ENCODE results near the gene CCNY.

The CCNY gene

GRCh38 chr10:35304649-35305048 lies 31.7 kb upstream of the CCNY start:
- TF ChIP-seq, protein P1, sequence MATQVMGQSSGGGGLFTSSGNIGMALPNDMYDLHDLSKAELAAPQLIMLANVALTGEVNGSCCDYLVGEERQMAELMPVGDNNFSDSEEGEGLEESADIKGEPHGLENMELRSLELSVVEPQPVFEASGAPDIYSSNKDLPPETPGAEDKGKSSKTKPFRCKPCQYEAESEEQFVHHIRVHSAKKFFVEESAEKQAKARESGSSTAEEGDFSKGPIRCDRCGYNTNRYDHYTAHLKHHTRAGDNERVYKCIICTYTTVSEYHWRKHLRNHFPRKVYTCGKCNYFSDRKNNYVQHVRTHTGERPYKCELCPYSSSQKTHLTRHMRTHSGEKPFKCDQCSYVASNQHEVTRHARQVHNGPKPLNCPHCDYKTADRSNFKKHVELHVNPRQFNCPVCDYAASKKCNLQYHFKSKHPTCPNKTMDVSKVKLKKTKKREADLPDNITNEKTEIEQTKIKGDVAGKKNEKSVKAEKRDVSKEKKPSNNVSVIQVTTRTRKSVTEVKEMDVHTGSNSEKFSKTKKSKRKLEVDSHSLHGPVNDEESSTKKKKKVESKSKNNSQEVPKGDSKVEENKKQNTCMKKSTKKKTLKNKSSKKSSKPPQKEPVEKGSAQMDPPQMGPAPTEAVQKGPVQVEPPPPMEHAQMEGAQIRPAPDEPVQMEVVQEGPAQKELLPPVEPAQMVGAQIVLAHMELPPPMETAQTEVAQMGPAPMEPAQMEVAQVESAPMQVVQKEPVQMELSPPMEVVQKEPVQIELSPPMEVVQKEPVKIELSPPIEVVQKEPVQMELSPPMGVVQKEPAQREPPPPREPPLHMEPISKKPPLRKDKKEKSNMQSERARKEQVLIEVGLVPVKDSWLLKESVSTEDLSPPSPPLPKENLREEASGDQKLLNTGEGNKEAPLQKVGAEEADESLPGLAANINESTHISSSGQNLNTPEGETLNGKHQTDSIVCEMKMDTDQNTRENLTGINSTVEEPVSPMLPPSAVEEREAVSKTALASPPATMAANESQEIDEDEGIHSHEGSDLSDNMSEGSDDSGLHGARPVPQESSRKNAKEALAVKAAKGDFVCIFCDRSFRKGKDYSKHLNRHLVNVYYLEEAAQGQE (IDR thresholded peaks at IDR 0.05; ENCODE audit: insufficient read depth in 1 of 2, low read depth in 2 of 2, low read length in 2 of 2), result no peak
- TF ChIP-seq FOXP2 (optimal IDR thresholded peaks at IDR 0.05; ENCODE audit: borderline replicate concordance, extremely low read depth, extremely low read length, insufficient read depth) (no peak), TAF1 (IDR thresholded peaks at IDR 0.05; ENCODE audit: borderline replicate concordance, insufficient read depth, low read length) (no peak), SIN3A (IDR thresholded peaks at IDR 0.05; ENCODE audit: borderline replicate concordance, insufficient read depth, low read length) (no peak), POLR2AphosphoS5 (IDR thresholded peaks at IDR 0.05; ENCODE audit: low read depth, low read length) (no peak)

- TF ChIP-seq POLR2AphosphoS5 (IDR thresholded peaks at IDR 0.05; ENCODE audit: low read depth, low read length) (no peak), TAF1 (IDR thresholded peaks at IDR 0.05; ENCODE audit: borderline replicate concordance, insufficient read depth, low read length) (no peak), SIN3A (IDR thresholded peaks at IDR 0.05; ENCODE audit: borderline replicate concordance, insufficient read depth, low read length) (no peak), FOXP2 (optimal IDR thresholded peaks at IDR 0.05; ENCODE audit: borderline replicate concordance, extremely low read depth, extremely low read length, insufficient read depth) (no peak)
- TF ChIP-seq, protein P1 (IDR thresholded peaks at IDR 0.05; ENCODE audit: insufficient read depth in 1 of 2, low read depth in 2 of 2, low read length in 2 of 2), result no peak
These were observed 29.5 kb upstream of the CCNY start for GRCh38 chr10:35306852-35307251.

GRCh38 chr10:35307297-35307696 lies 29.0 kb upstream of the CCNY start:
- TF ChIP-seq POLR2AphosphoS5 (IDR thresholded peaks at IDR 0.05; ENCODE audit: low read depth, low read length), result no peak
- TF ChIP-seq, protein P1 (IDR thresholded peaks at IDR 0.05; ENCODE audit: insufficient read depth in 1 of 2, low read depth in 2 of 2, low read length in 2 of 2), result no peak
- TF ChIP-seq SIN3A (IDR thresholded peaks at IDR 0.05; ENCODE audit: borderline replicate concordance, insufficient read depth, low read length), result no peak
- no peak for TF ChIP-seq TAF1 (IDR thresholded peaks at IDR 0.05; ENCODE audit: borderline replicate concordance, insufficient read depth, low read length)
- TF ChIP-seq FOXP2 (optimal IDR thresholded peaks at IDR 0.05; ENCODE audit: borderline replicate concordance, extremely low read depth, extremely low read length, insufficient read depth), result no peak

GRCh38 chr10:35308809-35309208 lies 27.5 kb upstream of the CCNY start:
- TF ChIP-seq TAF1 (IDR thresholded peaks at IDR 0.05; ENCODE audit: borderline replicate concordance, insufficient read depth, low read length), result no peak
- TF ChIP-seq POLR2AphosphoS5 (IDR thresholded peaks at IDR 0.05; ENCODE audit: low read depth, low read length), result no peak
- TF ChIP-seq SIN3A (IDR thresholded peaks at IDR 0.05; ENCODE audit: borderline replicate concordance, insufficient read depth, low read length), result no peak
- no peak for TF ChIP-seq FOXP2 (optimal IDR thresholded peaks at IDR 0.05; ENCODE audit: borderline replicate concordance, extremely low read depth, extremely low read length, insufficient read depth)
- TF ChIP-seq, protein P1 (IDR thresholded peaks at IDR 0.05; ENCODE audit: insufficient read depth in 1 of 2, low read depth in 2 of 2, low read length in 2 of 2), result no peak
